Bronchial epithelial cell (primary cell): ENCODE results near the gene CTTNBP2NL. TPM values are rescaled to one million over a fixed set of nuclear protein-coding genes. Genes with fewer than 3 reads are reported as not detected.

ENCODE experiments used
- DNase-seq: peaks from one replicate; pipeline ENCODE4 v3.0.0-alpha.2; 2010; ENCODE audit warnings: low read depth
- FAIRE-seq: peaks from 2 replicates; lab custom pipeline; 2011; peaks lifted over from hg19 to GRCh38; lab: Jason Lieb, UNC
- H3K27me3 ChIP-seq: 2 replicates; pipeline ENCODE4 v1.5.1; 2011; ENCODE audit warnings: low read length; ENCODE audit not compliant: control insufficient read depth, insufficient read depth
- H3K36me3 ChIP-seq: 2 replicates; pipeline ENCODE4 v1.5.1; 2011; ENCODE audit warnings: low read length; ENCODE audit not compliant: control insufficient read depth, insufficient read depth
- H3K4me3 ChIP-seq: 2 replicates; pipeline ENCODE4 v1.5.1; 2011; ENCODE audit warnings: mild to moderate bottlenecking, low read depth, low read length, control low read depth
- total RNA-seq: library from RNA; depleted of rRNA; stranded (reverse); fragments of >200 nt; gene quantifications from 2 replicates; pipeline ENCODE4 v1.2.1, GENCODE V29; 2014
- TF ChIP-seq, protein P1 (sequence below): IDR thresholded peaks from 2 replicates; pipeline ENCODE4 v1.5.1; 2011; ENCODE audit warnings: mild to moderate bottlenecking, moderate library complexity, low read length, control low read depth, inconsistent platforms; ENCODE audit not compliant: insufficient read depth, severe bottlenecking

The CTTNBP2NL gene
- total RNA-seq, 1 donor from 2014 or later, result 5.3 TPM

DNA sequence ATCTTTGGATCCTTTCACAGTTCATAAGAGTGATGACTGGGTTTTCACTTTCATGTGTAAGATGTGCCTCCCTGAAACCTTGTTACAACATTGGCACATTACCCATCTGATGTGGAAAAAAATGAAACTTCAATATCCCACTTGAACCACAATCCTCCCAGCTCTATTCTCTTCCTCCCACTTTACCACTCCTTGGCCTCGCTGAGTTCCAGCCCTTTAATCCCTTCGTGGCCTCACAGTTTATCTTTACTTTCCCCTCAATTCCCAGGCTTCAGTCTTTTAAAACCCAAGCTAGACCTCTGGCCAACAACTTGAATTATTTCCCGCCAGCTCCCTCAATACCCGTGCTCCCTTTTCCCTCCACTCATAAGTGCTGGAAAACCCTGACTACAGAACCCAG is 25.0 kb upstream of the CTTNBP2NL start:
- DNase-seq (no peak), FAIRE-seq (no peak)
- peaks cover 4% of the 10 kb centered on the region for H3K27me3 ChIP-seq
- no peak overlapping the region for H3K4me3 ChIP-seq
- TF ChIP-seq, protein P1, sequence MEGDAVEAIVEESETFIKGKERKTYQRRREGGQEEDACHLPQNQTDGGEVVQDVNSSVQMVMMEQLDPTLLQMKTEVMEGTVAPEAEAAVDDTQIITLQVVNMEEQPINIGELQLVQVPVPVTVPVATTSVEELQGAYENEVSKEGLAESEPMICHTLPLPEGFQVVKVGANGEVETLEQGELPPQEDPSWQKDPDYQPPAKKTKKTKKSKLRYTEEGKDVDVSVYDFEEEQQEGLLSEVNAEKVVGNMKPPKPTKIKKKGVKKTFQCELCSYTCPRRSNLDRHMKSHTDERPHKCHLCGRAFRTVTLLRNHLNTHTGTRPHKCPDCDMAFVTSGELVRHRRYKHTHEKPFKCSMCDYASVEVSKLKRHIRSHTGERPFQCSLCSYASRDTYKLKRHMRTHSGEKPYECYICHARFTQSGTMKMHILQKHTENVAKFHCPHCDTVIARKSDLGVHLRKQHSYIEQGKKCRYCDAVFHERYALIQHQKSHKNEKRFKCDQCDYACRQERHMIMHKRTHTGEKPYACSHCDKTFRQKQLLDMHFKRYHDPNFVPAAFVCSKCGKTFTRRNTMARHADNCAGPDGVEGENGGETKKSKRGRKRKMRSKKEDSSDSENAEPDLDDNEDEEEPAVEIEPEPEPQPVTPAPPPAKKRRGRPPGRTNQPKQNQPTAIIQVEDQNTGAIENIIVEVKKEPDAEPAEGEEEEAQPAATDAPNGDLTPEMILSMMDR, result no peak
- no peaks in the 10 kb centered on the region for H3K36me3 ChIP-seq

DNA sequence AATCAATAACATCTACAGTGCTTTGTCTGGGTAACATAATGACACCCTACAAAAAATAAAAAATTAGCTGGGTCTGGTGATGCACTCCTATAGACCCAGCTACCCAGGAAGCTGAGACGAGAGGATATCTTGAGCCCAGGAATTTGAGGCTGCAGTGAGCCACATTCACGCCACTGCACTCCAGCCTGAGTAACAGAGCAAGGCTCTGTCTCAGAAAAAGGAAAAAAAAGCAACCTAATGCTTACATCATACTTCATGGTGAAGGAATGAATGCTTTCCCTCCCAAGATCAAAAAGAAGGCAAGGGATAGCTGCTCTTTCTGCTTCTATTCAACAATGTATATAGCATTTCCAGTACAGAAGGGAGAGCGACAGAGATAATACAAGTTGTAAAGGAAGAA is 24.2 kb upstream of the CTTNBP2NL start:
- no peak overlapping the region for H3K4me3 ChIP-seq
- DNase-seq (no peak), FAIRE-seq (no peak)
- TF ChIP-seq, protein P1, result no peak
- peaks cover 4% of the 10 kb centered on the region for H3K27me3 ChIP-seq
- no peaks in the 10 kb centered on the region for H3K36me3 ChIP-seq

DNA sequence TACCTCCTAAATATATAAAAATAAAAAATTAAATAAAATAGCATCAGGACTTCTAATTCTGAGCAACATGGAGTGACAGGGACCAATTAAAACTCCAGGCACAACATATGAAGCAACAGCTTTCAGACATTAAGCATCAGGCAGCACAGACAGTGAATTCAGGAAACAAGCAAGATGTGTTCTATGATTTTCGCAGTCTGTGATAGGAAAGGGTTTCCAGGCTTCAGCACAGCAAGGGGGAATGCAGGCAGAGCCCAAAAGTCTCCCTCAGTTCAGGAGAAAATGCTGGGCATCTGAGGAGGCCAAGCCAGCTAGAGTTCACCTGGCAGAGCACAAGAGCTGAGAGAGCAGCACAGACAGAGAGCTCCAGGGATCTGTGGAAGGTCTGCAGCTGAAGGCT is 22.2 kb upstream of the CTTNBP2NL start:
- TF ChIP-seq, protein P1, result no peak
- FAIRE-seq, result no peak
- no peak for DNase-seq

DNA sequence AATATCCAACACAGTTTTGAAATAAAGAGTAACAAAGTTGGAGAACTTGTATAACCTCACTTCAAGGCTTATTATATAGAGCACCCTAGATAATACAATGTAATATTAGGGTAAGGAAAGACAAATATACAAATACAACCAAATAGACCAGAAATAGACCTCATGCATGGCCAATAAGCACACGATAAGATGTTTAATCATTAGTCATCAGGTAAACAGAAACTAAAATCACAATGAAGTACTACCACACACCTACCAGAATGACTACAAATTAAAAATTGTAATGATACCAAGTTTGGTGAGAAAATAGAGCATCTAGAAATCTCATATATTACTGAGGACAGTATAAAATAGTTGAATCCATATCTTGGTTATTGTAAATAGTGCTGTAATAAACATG is 20.3 kb upstream of the CTTNBP2NL start:
- Histone ChIP-seq H3K36me3 (no peaks in the 10 kb centered on the region), H3K4me3 (no peak overlapping the region), H3K27me3 (no peaks in the 10 kb centered on the region)
- FAIRE-seq, result no peak
- TF ChIP-seq, protein P1, result no peak
- DNase-seq, result peak; percentile 75

More for the DNA sequence above, 22.2 kb upstream of the CTTNBP2NL start:
- Histone ChIP-seq H3K4me3 (no peak overlapping the region), H3K27me3 (peaks cover 3% of the 10 kb centered on the region), H3K36me3 (no peaks in the 10 kb centered on the region)

DNA sequence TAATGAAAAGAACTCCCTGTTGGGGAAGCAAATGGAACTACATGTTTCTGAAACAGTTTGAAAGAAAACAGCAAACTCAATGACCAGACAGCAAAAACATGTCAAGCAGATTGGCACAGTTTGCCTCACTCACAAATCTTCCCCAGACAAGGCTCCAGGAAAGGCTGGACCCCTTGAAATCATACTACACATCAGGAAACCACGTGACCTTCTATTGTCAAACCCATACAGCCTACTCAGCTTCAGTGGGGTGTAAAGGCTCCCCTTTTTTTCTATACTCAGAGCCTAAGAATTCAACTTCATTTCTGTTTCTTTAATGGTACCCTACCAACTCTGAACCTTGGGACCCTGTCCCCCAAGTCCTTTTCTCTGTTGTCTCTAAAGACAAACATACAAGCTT is 15.7 kb upstream of the CTTNBP2NL start:
- TF ChIP-seq, protein P1, result no peak
- DNase-seq (no peak), FAIRE-seq (no peak)
- Histone ChIP-seq H3K27me3 (no peaks in the 10 kb centered on the region), H3K4me3 (no peak overlapping the region), H3K36me3 (no peaks in the 10 kb centered on the region)
